GM12801 (cell line): Measurements from ENCODE around the gene ANXA3.

Experiments used
- TF ChIP-seq, protein P1 (sequence below): IDR thresholded peaks from one replicate; pipeline ENCODE4 v1.5.1; 2011; ENCODE audit warnings: control low read depth; ENCODE audit not compliant: insufficient read length; ENCODE audit errors: extremely low read depth

The ANXA3 gene

DNA sequence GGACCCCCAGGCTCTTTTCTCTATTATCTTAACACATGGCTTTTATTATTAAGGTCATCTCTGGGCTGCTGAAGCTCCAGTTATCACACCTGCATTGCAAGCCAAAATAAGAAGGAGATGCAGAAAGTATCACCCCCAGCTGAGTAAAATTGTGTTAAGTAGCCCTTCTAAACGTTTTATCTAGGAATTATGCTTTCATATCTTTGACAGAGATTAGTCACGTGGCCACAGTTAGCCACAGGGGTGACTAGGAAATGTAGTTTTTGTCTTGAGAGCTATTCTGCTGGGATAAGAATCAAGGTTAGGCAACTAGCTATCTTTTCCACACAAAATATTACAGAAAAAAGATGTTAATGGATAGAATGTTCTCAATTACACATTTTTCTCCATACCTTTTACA lies 102.1 kb downstream of the ANXA3 start:
- TF ChIP-seq, protein P1, sequence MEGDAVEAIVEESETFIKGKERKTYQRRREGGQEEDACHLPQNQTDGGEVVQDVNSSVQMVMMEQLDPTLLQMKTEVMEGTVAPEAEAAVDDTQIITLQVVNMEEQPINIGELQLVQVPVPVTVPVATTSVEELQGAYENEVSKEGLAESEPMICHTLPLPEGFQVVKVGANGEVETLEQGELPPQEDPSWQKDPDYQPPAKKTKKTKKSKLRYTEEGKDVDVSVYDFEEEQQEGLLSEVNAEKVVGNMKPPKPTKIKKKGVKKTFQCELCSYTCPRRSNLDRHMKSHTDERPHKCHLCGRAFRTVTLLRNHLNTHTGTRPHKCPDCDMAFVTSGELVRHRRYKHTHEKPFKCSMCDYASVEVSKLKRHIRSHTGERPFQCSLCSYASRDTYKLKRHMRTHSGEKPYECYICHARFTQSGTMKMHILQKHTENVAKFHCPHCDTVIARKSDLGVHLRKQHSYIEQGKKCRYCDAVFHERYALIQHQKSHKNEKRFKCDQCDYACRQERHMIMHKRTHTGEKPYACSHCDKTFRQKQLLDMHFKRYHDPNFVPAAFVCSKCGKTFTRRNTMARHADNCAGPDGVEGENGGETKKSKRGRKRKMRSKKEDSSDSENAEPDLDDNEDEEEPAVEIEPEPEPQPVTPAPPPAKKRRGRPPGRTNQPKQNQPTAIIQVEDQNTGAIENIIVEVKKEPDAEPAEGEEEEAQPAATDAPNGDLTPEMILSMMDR = no peak

DNA sequence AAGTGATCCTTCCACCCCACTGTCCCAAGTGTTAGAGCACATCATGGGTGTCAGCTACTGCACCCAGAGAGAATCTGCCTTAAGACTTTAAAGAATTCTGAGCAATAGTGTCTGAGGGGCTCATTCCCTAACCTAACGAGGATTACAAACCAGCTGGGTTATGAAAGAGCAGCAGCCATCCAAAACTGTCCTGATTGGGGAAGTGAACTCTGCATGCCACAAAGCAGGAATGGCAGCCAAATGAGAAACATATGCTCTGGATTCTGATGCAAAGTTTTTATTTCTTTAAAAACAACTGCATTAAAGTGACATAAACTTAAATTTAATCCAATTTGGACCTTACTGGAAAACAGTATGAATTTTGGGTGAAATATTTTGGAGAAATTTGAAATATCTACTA lies 103.2 kb downstream of the ANXA3 start:
- TF ChIP-seq, protein P1 = no peak

DNA sequence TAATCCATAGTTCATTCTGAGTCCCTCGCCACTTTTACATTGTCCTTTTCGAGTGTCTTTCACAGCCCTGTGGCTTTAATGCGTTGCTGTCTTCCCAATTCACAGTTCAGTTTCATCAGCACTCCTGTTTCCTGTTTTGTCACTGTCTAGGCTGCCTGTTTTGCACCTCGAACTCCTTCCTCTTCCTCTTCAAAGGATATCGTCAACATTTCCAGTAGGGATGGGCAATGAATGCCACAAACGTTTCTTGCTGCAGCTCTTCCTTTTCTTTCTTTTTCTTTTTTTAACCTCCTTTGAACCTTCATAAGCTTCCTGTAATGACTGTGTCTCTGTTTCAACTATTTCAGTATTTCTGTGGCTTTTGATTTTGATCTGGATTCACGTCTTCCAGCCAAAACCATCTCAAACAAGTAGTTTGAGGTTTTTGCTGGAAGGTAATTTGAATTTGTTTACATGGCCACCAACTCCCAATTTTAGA lies 105.4 kb downstream of the ANXA3 start:
- TF ChIP-seq, protein P1 = no peak

DNA sequence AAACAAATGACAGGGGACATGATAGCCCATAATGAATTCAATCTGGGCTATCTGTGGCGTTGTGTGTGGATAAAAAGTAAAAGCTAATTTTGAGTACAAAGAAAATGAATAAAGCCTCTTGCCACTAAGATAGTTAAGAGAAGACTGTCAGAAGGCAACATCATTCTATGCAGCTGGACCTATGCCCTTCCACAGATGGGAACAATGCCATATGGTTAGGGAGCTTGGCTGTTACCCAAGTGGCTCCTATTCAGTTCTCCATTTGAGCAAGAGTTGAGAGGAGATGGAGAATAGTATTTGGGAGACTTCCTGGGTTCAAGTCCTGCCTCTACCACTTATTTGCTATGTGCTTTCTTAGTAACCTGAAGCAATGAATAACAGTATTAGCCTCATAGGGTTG lies 107.7 kb downstream of the ANXA3 start:
- TF ChIP-seq, protein P1 = no peak

DNA sequence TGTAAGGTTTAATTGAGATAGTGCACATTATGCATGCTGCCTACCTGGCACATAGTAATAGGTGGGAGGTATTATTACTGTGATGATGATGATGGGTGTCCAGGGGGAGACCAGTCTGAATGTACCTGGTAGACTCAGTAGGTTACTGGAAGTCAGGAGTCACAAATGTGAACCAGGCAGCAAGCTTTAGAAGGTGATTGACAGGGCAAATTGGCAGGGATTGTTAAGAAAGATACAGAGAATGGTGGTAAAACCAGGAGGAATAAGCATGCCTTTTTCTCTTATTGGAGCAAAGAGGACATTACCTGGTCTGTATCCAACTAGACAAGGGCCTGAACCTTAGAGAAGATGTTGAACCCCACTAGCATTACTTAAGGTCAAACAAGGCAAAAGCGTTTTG lies 108.1 kb downstream of the ANXA3 start:
- TF ChIP-seq, protein P1 = no peak
